HG03097 (cell line): Measurements from ENCODE around the gene CCDC150.
"Not testable (repeated sequence)": the region's sequence is repeated elsewhere in the genome, so short reads cannot be mapped to it uniquely, and the experiment has no call there.

Source experiments
- ATAC-seq: cut with Tn5 transposase; IDR thresholded peaks from one replicate; pipeline ENCODE4 v1.9.1; 2021; ENCODE audit not compliant: unreplicated experiment, low FRiP score

CCDC150 gene

DNA sequence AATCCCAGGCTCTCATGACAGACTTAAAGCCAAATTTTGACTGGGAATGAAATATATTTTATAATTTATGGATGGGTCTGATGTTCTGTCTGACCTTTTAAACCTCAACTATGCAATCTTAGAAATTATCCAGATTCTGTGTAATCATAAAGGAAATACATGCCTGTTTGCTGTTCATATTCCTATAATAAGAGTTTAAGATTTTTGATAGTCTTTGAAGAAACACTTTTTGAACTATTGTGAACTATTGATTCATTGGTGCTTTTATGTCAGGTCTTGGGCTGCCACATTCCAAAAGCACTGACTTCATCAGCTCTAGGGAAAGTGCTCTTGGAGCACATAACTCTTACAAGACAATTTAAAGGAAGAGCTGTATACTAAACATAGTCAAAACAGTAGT, 64.2 kb downstream of the CCDC150 start:
- no peak for ATAC-seq

DNA sequence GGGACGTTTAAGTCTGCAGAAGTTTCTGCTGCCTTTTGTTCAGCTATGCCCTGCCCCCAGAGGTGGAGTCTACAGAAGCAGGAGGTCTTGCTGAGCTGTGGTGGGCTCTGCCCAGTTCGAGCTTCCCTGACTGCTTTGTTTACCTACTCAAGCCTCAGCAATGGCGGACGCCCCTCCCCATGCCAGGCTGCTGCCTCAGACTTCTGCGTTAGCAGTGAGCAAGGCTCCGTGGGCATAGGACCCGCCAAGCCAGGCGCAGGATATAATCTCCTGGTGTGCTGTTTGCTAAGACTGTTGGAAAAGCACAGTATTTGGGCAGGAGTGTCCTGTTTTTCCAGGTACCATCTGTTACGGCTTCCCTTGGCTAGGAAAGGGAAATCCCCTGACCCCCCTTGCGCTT, 70.5 kb downstream of the CCDC150 start:
- not testable (repeated sequence) for ATAC-seq

DNA sequence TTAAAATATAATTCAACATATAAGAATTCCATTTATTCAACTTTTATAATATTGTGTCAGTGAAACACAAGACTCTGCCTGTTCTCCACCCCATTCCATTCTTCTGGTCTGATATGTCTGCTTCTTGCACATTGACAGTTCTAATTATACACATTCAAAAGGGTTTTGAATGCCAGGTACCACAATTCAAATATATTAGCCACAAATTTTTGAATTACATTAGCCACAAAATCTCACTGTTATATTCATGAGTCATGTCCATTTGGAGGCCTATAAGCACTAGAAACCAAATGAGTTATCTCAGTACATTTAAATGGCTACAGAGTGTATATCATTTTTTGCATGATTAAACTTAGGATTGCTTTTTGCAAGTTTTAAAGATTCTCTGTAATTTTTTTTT, 72.1 kb downstream of the CCDC150 start:
- no peak for ATAC-seq

DNA sequence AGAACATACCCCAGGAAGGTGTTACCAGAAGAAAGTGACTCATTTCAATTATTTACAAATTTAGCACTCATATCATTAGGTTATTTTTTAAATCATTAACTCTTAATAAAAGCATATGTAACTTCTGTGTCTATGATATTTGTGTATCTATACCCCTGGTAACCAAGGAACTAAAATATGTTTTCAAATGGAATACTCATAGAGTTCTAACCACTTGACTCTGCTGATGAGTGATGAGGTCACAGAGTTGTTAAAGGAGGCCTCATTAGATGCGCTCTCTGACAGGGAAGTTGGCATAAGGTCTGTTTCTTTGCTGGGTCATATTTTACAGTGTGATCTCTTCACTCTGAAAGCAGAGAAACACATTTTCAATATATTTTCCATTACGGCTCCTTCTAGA, 73.4 kb downstream of the CCDC150 start:
- ATAC-seq = no peak

DNA sequence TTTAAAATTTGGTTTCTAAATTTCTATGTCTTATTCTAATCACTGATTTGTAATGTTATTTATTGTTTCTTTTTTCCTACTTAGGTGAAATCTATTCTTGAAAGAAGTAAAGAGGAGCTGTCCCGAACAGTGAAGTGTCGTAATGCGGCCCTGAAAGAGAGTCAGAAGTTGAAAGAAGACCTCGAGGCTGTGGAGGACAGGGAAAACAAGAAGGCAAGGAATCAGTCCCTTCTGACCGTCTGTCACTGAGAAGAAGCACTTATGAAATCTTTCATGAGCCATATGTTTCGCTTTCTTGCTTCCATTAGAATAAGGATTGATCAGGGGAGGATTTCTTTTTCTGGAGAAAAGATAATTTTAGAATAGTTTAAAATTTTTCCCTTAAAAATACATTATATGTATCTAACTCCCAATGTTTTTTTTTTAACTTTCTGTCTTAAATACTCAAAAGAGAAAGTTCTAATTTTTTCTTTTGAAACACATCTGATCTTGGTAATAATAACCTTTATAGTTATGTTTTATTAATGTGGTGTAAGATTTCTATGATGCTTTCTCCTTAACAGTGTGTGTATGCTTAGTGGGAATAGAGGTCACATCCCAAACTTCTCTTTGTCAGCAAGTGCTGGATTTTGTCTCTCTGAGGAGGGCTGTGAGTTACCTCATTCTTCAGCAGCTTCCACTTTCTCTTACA, 79.0 kb downstream of the CCDC150 start:
- no peak for ATAC-seq

DNA sequence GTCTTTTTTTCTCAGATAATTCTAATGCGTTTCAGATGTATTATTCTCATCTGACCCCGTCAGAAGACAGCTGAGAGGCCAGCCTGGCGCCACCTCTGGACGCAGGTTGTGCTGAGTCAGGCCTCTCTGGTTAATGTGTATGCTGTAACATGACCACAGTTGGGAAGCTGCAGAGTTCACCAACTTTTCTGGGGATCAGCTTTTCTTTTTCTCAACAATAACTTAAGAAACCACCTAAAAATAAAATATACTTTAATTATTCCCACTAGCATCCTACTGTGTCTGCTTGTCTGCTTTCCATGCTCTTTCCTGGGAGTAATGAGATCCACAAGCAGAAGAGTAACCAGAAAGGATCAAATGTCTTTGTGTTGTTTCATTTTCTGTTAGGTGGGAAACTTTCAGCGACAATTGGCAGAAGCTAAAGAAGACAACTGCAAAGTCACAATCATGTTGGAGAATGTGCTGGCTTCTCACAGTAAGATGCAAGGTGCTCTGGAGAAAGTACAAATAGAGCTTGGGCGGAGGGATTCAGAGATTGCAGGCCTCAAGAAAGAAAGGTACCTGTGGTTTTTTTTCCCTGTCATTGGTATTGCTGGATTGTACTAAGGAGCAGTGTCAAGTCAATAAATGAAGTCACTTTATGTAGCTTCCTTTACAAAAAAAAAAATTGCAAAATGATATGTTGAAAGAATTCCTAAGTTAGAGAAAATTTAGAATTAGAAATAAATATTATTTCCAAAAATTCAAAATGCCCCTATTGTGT, 79.8 kb downstream of the CCDC150 start:
- peak; percentile 70 for ATAC-seq

DNA sequence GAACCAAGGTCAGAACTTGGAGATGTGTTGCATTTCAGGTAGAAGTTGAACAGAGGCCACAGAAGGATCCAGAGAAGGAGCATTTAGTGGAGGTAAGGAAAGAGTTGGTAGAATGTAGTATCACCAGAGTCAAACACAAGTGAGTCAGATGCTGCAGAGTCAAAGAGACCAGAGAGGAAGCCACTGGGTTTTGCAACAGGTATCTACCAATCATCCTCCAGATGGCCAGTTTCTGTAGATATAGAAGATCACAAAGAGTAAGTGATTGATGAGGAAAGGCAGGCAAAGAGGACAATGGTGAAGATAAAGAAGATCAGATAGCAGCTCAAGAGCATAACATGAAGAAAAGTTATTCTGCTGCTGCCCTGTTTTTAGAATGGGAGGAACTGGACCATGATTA, 84.1 kb downstream of the CCDC150 start:
- no peak for ATAC-seq

DNA sequence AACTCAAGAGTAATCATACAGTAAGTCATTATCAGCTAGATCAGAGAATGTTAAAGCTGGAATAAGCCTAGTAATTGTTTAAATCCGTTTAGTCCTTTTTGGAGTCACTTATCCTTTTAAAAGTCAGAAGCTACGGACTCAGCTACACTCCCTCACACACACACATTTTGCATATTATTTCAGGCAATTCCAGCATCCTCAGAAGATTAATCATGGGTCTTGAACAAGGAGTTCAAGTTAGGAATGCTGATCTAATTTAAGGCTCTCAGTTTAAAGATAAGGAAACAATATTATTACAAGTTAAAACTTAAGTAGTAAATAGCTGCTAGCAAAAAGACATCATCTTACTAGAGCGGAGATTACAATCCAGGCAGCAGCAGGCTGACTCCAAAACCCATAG, 85.7 kb downstream of the CCDC150 start:
- ATAC-seq = no peak

DNA sequence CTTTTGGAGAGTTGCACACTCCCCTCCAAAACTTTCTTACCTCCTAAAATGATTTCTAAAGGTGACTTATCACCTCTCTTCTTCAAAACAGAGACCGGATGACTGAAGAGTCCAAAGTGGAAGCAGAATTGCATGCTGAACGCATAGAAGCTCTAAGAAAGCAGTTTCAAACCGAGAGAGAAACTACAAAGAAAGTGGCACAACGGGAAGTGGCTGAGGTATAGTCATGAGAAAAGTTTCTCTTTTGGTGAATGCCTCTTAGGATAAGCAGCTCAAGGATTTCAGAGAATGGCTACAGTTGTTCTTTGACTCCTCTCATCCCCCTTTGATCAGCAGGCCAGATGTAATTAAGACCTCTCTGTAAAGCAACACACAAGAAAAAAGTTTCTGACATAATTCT, 86.4 kb downstream of the CCDC150 start:
- no peak for ATAC-seq

DNA sequence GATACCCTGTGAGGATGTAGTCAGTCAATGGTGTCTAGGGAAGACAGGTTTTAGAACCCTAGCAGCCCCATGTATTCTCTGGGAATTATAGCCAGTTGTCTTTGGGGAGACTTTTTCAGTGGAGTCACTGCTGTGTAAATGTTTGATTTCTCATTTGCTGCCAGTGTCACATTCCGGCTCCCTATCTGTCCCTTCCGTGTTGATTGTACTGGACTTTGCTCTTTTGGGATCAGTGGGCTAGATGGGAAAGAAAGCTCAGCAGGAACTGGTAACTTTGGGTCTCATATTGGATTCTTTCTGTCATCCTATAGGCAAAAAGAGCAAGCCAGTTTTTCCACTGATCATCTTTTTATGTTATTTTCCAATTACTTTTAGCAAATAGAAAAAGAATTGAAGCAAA, 89.9 kb downstream of the CCDC150 start:
- no peak for ATAC-seq

DNA sequence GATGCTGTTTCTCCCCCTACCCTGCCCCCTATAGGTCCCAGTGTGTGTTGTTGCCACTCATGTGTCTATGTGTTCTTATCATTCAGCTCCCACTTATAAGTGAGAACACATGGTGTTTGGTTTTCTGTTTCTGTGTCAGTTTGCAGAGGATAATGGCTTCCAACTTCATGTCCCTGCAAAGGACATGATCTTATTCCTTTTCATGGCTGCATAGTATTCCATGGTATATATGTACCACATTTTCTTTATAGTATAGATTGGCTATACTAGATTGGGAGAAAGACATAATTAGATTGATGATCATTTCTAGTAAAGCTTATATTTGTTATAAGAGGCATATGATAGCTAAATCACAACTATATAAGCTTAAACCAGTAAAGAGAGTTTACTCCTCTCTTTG, 97.1 kb downstream of the CCDC150 start:
- ATAC-seq = not testable (repeated sequence)

DNA sequence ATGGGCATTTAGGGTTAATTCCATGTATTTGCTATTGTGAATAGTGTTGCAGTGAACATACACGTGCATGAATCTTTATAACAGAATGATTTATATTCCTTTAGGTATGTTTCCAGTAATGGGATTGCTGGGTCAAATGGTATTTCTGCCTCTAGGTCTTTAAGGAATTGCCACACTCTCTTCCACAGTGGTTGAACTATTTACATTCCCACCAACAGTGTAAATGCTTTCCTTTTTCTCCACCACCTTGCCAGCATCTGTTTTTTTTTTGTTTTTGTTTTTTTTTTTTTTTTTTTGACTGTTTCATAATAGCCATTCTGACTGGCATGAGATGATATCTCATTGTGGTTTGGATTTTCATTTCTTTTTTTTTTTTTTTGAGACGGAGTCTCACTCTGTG, 97.5 kb downstream of the CCDC150 start:
- ATAC-seq = no peak

DNA sequence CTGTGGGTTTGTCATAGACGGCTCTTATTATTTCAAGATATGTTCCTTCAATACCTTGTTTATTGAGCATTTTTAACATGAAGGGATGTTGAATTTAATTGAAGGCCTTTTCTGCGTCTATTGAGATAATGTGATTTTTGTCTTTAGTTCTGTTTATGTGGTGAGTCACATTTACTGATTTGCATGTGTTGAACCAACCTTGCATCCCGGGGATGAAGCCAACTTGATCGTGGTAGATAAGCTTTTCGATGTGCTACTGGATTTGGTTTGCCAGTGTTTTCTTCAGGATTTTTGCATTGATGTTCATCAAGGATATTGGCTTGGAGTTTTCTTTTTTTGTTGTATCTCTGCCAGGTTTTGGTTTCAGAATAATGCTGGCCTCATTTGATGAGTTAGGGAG, 99.5 kb downstream of the CCDC150 start:
- no peak for ATAC-seq

DNA sequence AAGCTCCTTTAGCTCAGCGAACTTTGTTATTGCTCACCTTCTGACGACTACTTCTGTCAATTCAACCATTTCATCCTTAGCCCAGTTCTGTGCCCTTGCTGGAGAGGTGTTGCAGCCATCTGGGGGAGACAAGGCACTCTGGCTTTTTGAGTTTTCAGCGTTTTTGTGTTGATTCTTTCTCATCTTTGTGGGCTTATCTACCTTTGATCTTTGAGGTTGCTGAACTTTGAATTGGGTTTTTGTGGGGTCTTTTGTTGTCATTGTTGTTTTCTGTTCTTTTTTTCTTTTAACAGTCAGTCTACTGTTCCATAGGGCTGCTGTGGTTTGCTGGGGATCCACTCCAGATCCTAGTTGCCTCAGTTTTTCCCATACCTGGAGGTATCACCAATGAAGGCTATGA, 102.7 kb downstream of the CCDC150 start:
- no peak for ATAC-seq

DNA sequence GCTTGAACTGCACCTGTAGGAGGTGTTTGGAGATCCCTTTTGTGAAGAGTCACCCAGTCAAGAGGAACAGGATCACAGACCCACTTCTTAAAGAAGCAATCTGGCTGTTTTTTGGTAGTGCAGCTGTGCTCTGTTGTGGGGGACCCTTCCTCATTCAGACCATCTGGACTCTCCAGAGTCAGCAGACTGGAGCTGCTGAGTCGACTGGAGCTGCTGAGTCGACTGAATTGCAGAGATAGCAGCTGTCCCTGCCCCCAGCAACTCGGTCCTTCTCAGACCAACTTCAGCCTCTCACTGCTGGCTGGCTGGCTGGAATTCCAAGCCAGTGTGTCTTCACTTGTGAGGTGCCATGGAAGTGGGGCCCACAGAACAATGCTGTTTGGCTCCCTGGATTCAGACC, 103.2 kb downstream of the CCDC150 start:
- no peak for ATAC-seq

DNA sequence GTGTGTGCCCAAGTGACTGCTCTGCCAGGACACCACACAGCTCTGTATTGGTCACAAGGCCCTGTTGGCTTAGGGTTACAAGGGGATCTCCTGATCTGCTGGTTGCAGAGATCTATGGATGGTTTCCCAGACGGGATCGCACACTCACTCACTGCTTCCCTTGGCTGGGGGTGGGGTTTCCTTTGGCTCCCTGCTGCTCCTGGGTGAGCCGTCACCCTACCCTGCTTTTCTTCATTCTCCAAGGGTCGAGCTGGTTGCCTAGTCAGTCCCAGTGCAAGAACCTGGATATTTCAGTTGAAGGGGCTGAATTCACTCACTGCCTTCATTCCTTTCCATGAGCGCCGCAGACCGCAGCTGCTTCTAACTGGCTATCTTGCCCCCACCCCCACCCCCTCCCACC, 103.7 kb downstream of the CCDC150 start:
- ATAC-seq = no peak

DNA sequence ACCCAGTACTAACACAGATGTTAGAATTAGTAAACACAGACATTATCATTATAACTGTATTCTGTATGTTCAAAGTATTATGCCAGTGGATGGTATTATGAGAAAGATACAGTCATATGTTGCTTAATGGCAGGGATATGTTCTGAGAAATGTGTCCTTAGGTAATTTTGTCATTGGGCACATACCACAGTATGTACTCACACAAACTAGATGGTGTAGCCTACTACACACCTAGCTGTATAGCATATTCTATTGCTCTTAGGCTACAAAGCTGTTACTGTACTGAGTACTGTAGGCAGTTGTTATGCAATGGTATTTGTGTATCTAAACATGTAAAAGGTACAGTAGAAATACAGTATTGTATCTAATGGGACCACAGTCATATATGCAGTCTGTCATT, 106.2 kb downstream of the CCDC150 start:
- ATAC-seq = no peak

DNA sequence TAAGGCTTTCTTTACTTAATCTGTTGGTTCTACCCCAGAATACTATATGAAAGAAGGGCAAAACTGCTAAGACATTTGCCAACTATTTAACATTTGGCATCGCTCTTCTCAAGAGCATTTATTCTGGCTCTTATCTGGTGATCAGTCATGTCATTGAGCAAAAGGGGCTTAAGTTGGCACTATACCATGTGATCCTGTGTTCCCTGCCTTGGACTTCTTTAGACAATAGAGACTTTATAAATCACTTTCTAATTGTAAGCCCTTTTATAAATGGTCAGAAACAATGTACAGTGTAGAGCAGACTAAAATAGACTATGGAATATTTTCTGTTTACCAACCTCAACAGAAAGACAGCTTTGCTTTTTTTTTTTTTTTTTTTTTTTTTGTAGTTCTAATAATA, 107.9 kb downstream of the CCDC150 start:
- no peak for ATAC-seq

DNA sequence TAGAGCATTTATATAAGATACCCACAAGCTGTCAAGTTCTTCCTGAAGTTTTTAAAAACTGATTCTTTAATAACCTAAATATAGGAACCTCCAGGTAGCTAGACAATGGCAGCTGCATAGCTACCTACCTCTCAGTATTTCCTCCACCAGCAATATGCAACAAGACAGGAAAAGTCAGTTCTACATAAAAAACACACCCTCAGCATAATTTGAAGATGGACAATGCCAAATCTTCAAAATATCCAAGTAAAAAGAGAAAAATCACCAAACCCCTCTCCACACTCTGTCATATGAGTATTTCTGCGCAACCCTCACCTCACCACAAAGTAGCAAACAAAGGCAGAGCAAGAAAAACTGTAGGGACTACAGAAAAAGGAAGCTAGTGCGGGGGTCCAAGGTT, 108.6 kb downstream of the CCDC150 start:
- no peak for ATAC-seq

DNA sequence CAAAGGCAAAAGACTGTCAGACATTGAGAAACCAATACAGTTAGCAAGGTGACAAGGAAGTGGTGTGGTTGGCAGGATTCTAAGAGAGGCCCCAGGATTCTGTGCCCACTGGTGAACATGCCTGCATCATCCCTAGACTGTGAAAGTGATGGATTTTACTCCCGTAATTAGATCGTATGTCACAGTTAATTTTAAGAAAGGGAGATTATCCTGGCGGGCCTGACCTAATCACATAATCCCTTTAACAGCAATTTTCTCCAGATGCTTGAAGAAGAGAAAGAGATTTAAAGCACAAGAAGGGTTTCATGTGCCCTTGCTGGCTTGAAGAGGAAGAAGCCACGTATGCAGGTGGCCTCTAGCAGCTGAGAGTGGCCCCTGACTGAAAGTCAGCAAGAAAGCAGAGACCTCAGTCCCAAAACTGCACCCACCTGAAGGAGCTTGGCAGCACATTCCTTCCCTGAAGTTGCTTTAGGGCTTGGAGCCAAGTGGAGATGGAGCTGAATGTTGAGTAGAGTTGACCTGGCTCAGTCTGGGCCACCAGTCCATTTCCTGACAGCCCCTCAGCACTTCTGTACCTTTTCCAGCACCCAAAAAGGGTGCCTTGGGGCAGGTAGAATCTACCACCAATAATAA, 110.9 kb downstream of the CCDC150 start:
- no peak for ATAC-seq

DNA sequence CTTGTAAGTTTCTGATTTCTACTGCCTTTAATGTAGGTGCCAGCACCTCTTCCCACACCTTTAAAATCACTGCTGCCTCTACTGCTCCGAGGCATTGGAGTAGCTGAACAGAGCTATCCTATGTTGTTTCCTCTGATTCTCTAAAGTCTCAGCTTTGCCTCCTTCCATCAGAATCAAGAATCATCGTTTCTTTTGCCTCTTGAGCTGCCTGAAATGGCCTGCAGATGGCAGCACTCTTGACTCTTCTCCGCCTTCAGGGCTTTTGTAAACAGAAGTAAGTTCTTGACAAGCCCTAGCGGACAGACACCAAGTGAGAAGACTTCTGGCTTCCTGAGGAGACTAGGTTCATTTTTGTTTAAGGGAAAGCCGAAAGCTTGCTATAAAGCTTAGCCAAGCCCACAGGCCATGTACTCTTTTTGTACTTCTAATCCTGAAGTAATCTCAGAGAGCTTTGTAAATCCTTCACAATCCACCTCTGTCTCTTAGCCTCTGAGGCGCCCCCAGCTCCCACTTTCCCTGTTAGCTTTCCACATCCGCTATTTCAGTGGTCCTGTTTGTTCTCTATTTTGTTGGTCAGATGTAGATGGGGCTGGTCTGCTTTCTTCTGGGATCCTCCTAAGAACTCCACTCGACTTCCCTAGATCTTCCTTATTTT, 111.6 kb downstream of the CCDC150 start:
- peak; percentile 95 for ATAC-seq
